ENCODE results near the gene RAP1GAP.

RAP1GAP gene

GRCh38 chr1:21608798-21609197 lies 60.4 kb downstream of the RAP1GAP start:
- DNase-seq (no peak), ATAC-seq (no peak)

GRCh38 chr1:21607549-21608529 lies 61.3 kb downstream of the RAP1GAP start:
- DNase-seq (peak; percentile 65), ATAC-seq (peak; percentile 81)

- ATAC-seq (no peak), DNase-seq (no peak)
These were observed 63.0 kb downstream of the RAP1GAP start for GRCh38 chr1:21605964-21606705.

GRCh38 chr1:21605012-21605715 lies 64.0 kb downstream of the RAP1GAP start:
- ATAC-seq, result no peak
- no peak for DNase-seq

- no peak for ATAC-seq
- DNase-seq, result no peak
These were observed 64.8 kb downstream of the RAP1GAP start for GRCh38 chr1:21604208-21604957.

GRCh38 chr1:21603177-21604138 lies 65.7 kb downstream of the RAP1GAP start:
- no peak for ATAC-seq
- no peak for DNase-seq

GRCh38 chr1:21601278-21602048 lies 67.7 kb downstream of the RAP1GAP start:
- ATAC-seq (no peak), DNase-seq (no peak)

GRCh38 chr1:21599402-21599801 lies 69.8 kb downstream of the RAP1GAP start:
- ATAC-seq, result no peak
- DNase-seq, result no peak

- no peak for ATAC-seq
- DNase-seq, result no peak
These were observed 70.3 kb downstream of the RAP1GAP start for GRCh38 chr1:21598904-21599303.

- no peak for ATAC-seq
- no peak for DNase-seq
These were observed 70.7 kb downstream of the RAP1GAP start for GRCh38 chr1:21598417-21598816.

GRCh38 chr1:21597753-21598152 lies 71.4 kb downstream of the RAP1GAP start:
- no peak for ATAC-seq
- DNase-seq, result no peak

GRCh38 chr1:21596628-21597027 lies 72.5 kb downstream of the RAP1GAP start:
- ATAC-seq (no peak), DNase-seq (no peak)

- ATAC-seq, result no peak
- no peak for DNase-seq
These were observed 73.0 kb downstream of the RAP1GAP start for GRCh38 chr1:21596174-21596573.

- ATAC-seq, result no peak
- peak; percentile 79 for DNase-seq
These were observed 73.9 kb downstream of the RAP1GAP start for GRCh38 chr1:21594935-21595897.

- ATAC-seq (no peak), DNase-seq (no peak)
These were observed 74.7 kb downstream of the RAP1GAP start for GRCh38 chr1:21594501-21594900.

GRCh38 chr1:21593231-21593630 lies 75.9 kb downstream of the RAP1GAP start:
- DNase-seq (no peak), ATAC-seq (no peak)

- DNase-seq (no peak), ATAC-seq (no peak)
These were observed 76.9 kb downstream of the RAP1GAP start for GRCh38 chr1:21592086-21592865.

GRCh38 chr1:21590934-21591333 lies 78.2 kb downstream of the RAP1GAP start:
- ATAC-seq, result no peak
- DNase-seq, result no peak
